SU-DHL-6 (cell line): ENCODE results near the gene SLC2A4RG.

Source experiments
- H2AFZ ChIP-seq: fragments of 200-600 bp; sonication (generic); 2 replicates; pipeline ENCODE4 v1.6.1; 2014; ENCODE audit warnings: low read depth, mild to moderate bottlenecking, moderate library complexity, mixed read lengths, antibody characterized with exemption, low read length; ENCODE audit not compliant: severe bottlenecking
- H3F3A ChIP-seq: fragments of 200-600 bp; shearing (Covaris generic); 2 replicates; pipeline ENCODE4 v1.6.0; 2016; ENCODE audit warnings: antibody characterized with exemption, mild to moderate bottlenecking; ENCODE audit not compliant: insufficient read depth
- H3K27ac ChIP-seq: fragments of 200-600 bp; sonication (generic); 2 replicates; pipeline ENCODE4 v1.5.1; 2016; ENCODE audit warnings: low read depth, mild to moderate bottlenecking, low read length, moderate library complexity, mixed read lengths
- H3K27me3 ChIP-seq: fragments of 200-600 bp; sonication (generic), shearing (Covaris generic); 2 replicates; pipeline ENCODE4 v1.6.0; 2014; ENCODE audit warnings: mild to moderate bottlenecking, low read length
- H3K36me3 ChIP-seq: fragments of 200-600 bp; sonication (generic); 2 replicates; pipeline ENCODE4 v1.6.1; 2014; ENCODE audit warnings: mild to moderate bottlenecking, low read length, mixed read lengths
- H3K4me2 ChIP-seq: fragments of 300-600, 200-600 bp; shearing (Covaris generic), sonication (generic); 2 replicates; pipeline ENCODE4 v1.6.0; 2014; ENCODE audit warnings: low read length, low read depth, mild to moderate bottlenecking; ENCODE audit not compliant: poor library complexity, severe bottlenecking
- H3K4me3 ChIP-seq: fragments of 200-600 bp; sonication (generic); 2 replicates; pipeline ENCODE4 v1.5.1; 2014; ENCODE audit warnings: antibody characterized with exemption, low read length, mild to moderate bottlenecking, mixed read lengths; ENCODE audit not compliant: insufficient read depth, poor library complexity, severe bottlenecking
- H3K79me2 ChIP-seq: fragments of 200-600 bp; sonication (generic); 2 replicates; pipeline ENCODE4 v1.6.1; 2014; ENCODE audit warnings: mild to moderate bottlenecking, low read length, moderate library complexity; ENCODE audit not compliant: insufficient read depth
- H3K9ac ChIP-seq: fragments of 200-600 bp; sonication (generic); 2 replicates; pipeline ENCODE4 v1.7.0; 2014; ENCODE audit warnings: mild to moderate bottlenecking, low read length
- H3K9me2 ChIP-seq: fragments of 200-600 bp; sonication (generic); replicated peaks from 2 replicates; pipeline ENCODE4 v1.6.1; 2014; ENCODE audit warnings: low read length; ENCODE audit not compliant: insufficient read depth
- H3K9me3 ChIP-seq: fragments of 200-600 bp; sonication (generic); 2 replicates; pipeline ENCODE4 v1.6.1; 2014; ENCODE audit warnings: low read length, mixed read lengths; ENCODE audit not compliant: insufficient read depth
- H4K20me1 ChIP-seq: fragments of 200-600 bp; sonication (generic); 2 replicates; pipeline ENCODE4 v1.6.1; 2014; ENCODE audit warnings: low read depth, mild to moderate bottlenecking, antibody characterized with exemption, low read length, moderate library complexity, mixed read lengths
- EZH2phosphoT487 ChIP-seq: fragments of 200-600 bp; sonication (generic), shearing (Covaris generic); conservative IDR thresholded peaks from 2 replicates; pipeline ENCODE4 v1.6.1; 2018; ENCODE audit warnings: mild to moderate bottlenecking, antibody characterized with exemption, low read length, moderate library complexity, mixed read lengths
- TF ChIP-seq, protein P1 (sequence below): fragments of 200-600 bp; sonication (generic); IDR thresholded peaks from one replicate; pipeline ENCODE4 v1.5.1; 2017; ENCODE audit warnings: antibody characterized with exemption, mild to moderate bottlenecking, low read length, moderate library complexity; ENCODE audit not compliant: insufficient read depth, poor library complexity, severe bottlenecking

The SLC2A4RG gene

DNA sequence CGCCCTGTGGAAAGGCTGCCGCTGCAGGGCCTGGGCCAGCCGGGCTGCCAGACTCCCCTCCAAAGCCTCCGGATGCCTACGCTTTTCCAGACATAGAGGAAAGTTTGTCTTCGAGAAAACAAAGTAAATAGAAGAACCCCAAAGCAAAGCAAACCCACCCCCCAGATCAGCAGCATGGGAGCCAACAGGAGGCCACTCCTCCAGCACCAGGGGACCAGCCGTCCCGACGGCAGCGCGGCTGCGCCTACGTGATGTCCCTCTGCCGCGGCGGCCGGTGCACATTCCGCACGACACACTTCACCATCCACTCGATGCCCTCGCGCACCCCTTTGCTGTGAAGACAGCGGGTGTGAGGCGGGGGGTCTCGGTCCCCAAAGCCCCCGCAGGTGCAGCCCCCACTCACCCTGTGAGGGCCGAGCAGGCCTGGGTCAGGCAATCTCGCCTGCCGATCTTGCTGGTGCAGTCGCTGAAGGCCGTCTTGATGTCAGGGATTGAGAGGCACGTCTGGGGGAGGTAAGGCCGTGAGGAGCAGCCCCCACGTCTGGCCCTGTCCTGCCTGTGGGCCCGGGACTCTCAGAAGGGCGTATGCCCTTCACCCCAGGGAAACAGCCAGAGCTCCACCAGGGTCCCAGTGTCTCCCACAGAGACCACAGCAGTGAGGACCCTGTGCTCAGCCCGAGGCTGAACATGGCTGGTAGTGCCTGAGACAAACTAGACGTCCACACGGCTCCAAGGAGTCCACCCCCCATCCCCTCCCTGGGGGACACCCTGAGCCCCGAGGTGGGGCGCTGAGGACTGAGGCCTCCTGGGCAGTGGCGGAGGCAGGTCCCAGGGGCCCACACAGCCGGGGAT lies 39.2 kb upstream of the SLC2A4RG start:
- Histone ChIP-seq H3K9me2 (no peaks in the 10 kb centered on the region), H3K27me3 (no peaks in the 10 kb centered on the region), H4K20me1 (no peaks in the 10 kb centered on the region), H3K36me3 (no peaks in the 10 kb centered on the region), H3K9ac (no peak overlapping the region), H3K27ac (no peak overlapping the region), H2AFZ (no peak overlapping the region), H3F3A (no peaks in the 10 kb centered on the region), H3K9me3 (no peaks in the 10 kb centered on the region), H3K4me2 (no peak overlapping the region), H3K79me2 (no peaks in the 10 kb centered on the region), H3K4me3 (no peak overlapping the region)
- TF ChIP-seq, protein P1, sequence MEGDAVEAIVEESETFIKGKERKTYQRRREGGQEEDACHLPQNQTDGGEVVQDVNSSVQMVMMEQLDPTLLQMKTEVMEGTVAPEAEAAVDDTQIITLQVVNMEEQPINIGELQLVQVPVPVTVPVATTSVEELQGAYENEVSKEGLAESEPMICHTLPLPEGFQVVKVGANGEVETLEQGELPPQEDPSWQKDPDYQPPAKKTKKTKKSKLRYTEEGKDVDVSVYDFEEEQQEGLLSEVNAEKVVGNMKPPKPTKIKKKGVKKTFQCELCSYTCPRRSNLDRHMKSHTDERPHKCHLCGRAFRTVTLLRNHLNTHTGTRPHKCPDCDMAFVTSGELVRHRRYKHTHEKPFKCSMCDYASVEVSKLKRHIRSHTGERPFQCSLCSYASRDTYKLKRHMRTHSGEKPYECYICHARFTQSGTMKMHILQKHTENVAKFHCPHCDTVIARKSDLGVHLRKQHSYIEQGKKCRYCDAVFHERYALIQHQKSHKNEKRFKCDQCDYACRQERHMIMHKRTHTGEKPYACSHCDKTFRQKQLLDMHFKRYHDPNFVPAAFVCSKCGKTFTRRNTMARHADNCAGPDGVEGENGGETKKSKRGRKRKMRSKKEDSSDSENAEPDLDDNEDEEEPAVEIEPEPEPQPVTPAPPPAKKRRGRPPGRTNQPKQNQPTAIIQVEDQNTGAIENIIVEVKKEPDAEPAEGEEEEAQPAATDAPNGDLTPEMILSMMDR, result no peak
- TF ChIP-seq EZH2phosphoT487, result no peak

DNA sequence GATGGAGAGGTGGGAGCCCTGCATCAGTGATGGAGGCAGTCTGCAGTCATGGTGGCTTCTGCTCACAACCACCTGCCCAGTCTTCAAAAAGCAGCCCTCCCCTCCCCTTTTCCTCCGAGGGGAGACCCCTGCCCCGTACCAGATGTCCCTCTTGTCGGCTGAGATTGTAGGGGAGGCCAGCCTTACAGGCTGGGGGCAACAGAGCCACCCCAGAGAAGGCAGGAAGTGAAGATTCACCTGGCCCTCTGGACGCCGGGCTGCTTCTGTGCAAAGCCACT lies 38.6 kb upstream of the SLC2A4RG start:
- Histone ChIP-seq H4K20me1 (no peaks in the 10 kb centered on the region), H3K27ac (no peak overlapping the region), H3K27me3 (no peaks in the 10 kb centered on the region), H3K9me2 (no peaks in the 10 kb centered on the region), H3K79me2 (peaks cover 2% of the 10 kb centered on the region; the same call in 1 of the 2 replicates), H3K4me2 (no peak overlapping the region), H3K9ac (no peak overlapping the region), H2AFZ (no peak overlapping the region), H3K36me3 (no peaks in the 10 kb centered on the region), H3K9me3 (no peaks in the 10 kb centered on the region), H3K4me3 (no peak overlapping the region), H3F3A (no peaks in the 10 kb centered on the region)
- no peak for TF ChIP-seq EZH2phosphoT487
- TF ChIP-seq, protein P1, result no peak

DNA sequence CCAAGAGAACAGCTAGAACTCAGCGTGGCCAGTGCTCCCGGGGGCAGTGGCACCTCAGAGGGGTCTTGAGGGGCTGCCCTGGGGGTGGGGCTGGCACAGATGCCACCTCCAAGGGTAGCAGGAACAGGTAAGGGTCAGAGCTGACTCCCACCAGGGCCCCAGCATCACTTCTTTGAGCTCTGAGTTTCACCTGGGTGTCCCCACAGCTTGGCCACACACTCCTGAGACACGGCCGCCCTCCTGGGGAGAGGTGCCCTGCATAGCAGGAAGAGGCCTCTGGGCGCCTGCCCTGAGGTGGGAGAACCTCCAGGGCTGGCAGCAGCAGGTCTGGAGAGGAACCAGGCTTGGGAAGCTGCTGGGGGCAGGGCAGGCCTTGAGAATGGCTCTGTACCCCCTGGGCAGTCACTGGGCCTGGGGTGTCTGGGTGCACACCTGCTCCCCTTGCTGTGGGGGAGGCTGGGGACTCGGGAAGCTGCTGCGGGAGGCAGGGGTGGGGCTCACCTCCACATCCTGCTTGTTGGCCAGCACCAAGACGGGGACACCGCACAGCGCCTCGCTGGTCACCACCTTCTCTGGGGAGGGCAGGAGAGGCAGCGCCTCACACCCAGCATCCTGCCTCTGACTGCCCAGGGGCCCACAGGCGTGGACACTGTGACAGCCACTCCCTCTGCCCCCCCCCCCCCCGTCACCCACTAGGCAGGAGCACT lies 38.1 kb upstream of the SLC2A4RG start:
- 0 out of 2 replicates have a peak, but pooled peaks cover 3% of the 10 kb centered on the region for H4K20me1 ChIP-seq
- no peaks in the 10 kb centered on the region for H3K27me3 ChIP-seq
- H3K27ac ChIP-seq, result no peak overlapping the region
- no peak overlapping the region for H2AFZ ChIP-seq
- no peak for TF ChIP-seq EZH2phosphoT487
- TF ChIP-seq, protein P1, result no peak
- no peaks in the 10 kb centered on the region for H3K9me2 ChIP-seq
- H3K79me2 ChIP-seq, result peaks cover 7% of the 10 kb centered on the region
- H3K4me3 ChIP-seq, result no peak overlapping the region
- H3F3A ChIP-seq, result no peaks in the 10 kb centered on the region
- no peaks in the 10 kb centered on the region for H3K36me3 ChIP-seq
- H3K9me3 ChIP-seq, result no peaks in the 10 kb centered on the region
- H3K4me2 ChIP-seq, result no peak overlapping the region
- no peak overlapping the region for H3K9ac ChIP-seq
